Psoas muscle (tissue), 8 donors: ENCODE results near the gene YJU2. TPM values are rescaled to one million over a fixed set of nuclear protein-coding genes. Genes with fewer than 3 reads are reported as not detected.
"Not testable (repeated sequence)": the region's sequence is repeated elsewhere in the genome, so short reads cannot be mapped to it uniquely, and the experiment has no call there.

Experiments
- ATAC-seq, 4 donors: fragments of 200-7000 bp; cut with Tn5 transposase; one replicate each; pipeline ENCODE4 v1.9.1; 2020; ENCODE audit warnings: moderate library complexity in 3 of 4, mild to moderate bottlenecking in 2 of 4
- DNase-seq, 2 donors: peaks; one replicate each; pipeline ENCODE4 v3.0.0-alpha.2; 2020
- H3K27ac ChIP-seq: fragments of 200-600 bp; one replicate; pipeline ENCODE4 v1.8.0; 2022
- H3K27me3 ChIP-seq, 3 donors: fragments of 200-600 bp in 1 of 3; one replicate each; pipeline versions ENCODE4 v1.6.1 to v1.8.0; 2013 to 2022; ENCODE audit warnings: low read length in 2 of 3, mild to moderate bottlenecking in 2 of 3, moderate library complexity in 1 of 3; ENCODE audit not compliant: insufficient read depth in 3 of 3
- H3K36me3 ChIP-seq, 2 donors: fragments of 200-600 bp in 1 of 2; one replicate each; pipeline versions ENCODE4 v1.6.1 to v1.8.0; 2013 to 2022; ENCODE audit warnings: low read depth in 1 of 2, mild to moderate bottlenecking in 1 of 2, moderate library complexity in 1 of 2; ENCODE audit not compliant: insufficient read depth in 1 of 2
- H3K4me1 ChIP-seq: fragments of 200-600 bp; one replicate; pipeline ENCODE4 v1.8.0; 2022
- H3K4me3 ChIP-seq: fragments of 200-600 bp; one replicate; pipeline ENCODE4 v1.8.0; 2022; ENCODE audit warnings: mild to moderate bottlenecking
- H3K9me3 ChIP-seq: fragments of 200-600 bp; one replicate; pipeline ENCODE4 v1.8.0; 2022
- WGBS, 3 donors: extraction: QIAGEN DNeasy Blood & Tissue Kit; methylation state at CpG; one replicate each; pipeline versions ENCODE4 v1.1.6 to v1.1.7; 2013; 5-methylcytosine and 5-hydroxymethylcytosine counted together
- intact Hi-C, 2 donors: fragments of 100-400 bp; cut with DNase I; formaldehyde crosslinking; loops; one replicate each; pipeline versions ENCODE4 v1.11.0 to v1.14.2; 2022
- polyA plus RNA-seq, 3 donors: library from polyadenylated mRNA; stranded (reverse); fragments of 200-250 nt; gene quantifications; one replicate each; pipeline ENCODE4 v1.2.3, GENCODE V29; 2013
- total RNA-seq, 4 donors: library from RNA; stranded (reverse); fragmentation: NEBNext Ultra II Directional in 2 of 4; extraction: Animal tissue kit (Norgen Biotek cat#: 25700) in 2 of 4; gene quantifications; one replicate each; pipeline versions ENCODE4 v1.2.1 to v1.2.4, GENCODE V29; 2021 to 2023
- TF ChIP-seq, protein P1 (sequence below): fragments of 200-600 bp; IDR thresholded peaks from one replicate; pipeline ENCODE4 v1.8.0; 2022; ENCODE audit warnings: antibody characterized with exemption
- donor health status: healthy with polysubstance abuse.
- donor health status: DM: no; HTN: no; CAD: no; lungs with moderate emphysema.
- donor health status: Bipolar disorder and iron deficiency.
- donor health status: healthy.
- donor health status: DM: yes; HTN: yes; CAD: no.
- donor health status: DM: no; HTN: no; CAD: no.
- donor health status: DM: no; HTN: no; CAD: no.
- donor health status: DM: yes; HTN: yes; CAD: no.

Gene YJU2
- total and polyA plus RNA-seq, 7 donors, result 11.7 to 39.9 (median 17.7) TPM

DNA sequence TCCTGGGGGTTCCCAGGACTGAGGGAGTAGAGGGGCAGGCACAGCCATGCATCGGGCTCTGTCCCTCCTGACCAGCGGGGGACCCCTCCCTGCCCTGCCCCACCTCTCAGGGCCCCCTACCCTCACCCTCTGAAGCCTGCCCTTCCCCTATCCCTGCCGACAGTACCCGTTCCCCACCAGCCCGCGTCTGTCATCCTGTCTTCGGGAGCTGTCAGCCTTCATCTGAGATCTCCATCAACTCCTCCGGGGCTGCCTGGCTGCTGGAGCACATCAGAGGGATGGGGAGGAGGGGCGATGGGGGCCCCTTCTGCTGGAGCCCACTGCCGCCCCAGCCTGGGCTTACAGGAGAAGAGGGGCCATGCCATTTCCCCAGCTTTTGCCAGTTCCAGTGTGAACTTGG, 26.0 kb downstream of the YJU2 start:
- Histone ChIP-seq H3K9me3 (no peaks in the 10 kb centered on the region), H3K27ac (no peak overlapping the region), H3K36me3 (peaks cover 6 to 47% of the 10 kb centered on the region in 2 donors), H3K4me3 (no peak overlapping the region), H3K4me1 (no peaks in the 10 kb centered on the region), H3K27me3 (no peaks in the 10 kb centered on the region)
- intact Hi-C loops, result loop anchor here in 1 of 2 donors (10.0 kb wide), 1 partner anchor 142 kb away; no protein-coding TSS in a partner anchor
- ATAC-seq (no peak), DNase-seq (no peak)
- 57 to 65% (median 62%) methylated on average over 10 of the region's 10 CpGs for WGBS, 3 donors
- TF ChIP-seq, protein P1, sequence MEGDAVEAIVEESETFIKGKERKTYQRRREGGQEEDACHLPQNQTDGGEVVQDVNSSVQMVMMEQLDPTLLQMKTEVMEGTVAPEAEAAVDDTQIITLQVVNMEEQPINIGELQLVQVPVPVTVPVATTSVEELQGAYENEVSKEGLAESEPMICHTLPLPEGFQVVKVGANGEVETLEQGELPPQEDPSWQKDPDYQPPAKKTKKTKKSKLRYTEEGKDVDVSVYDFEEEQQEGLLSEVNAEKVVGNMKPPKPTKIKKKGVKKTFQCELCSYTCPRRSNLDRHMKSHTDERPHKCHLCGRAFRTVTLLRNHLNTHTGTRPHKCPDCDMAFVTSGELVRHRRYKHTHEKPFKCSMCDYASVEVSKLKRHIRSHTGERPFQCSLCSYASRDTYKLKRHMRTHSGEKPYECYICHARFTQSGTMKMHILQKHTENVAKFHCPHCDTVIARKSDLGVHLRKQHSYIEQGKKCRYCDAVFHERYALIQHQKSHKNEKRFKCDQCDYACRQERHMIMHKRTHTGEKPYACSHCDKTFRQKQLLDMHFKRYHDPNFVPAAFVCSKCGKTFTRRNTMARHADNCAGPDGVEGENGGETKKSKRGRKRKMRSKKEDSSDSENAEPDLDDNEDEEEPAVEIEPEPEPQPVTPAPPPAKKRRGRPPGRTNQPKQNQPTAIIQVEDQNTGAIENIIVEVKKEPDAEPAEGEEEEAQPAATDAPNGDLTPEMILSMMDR, result no peak

DNA sequence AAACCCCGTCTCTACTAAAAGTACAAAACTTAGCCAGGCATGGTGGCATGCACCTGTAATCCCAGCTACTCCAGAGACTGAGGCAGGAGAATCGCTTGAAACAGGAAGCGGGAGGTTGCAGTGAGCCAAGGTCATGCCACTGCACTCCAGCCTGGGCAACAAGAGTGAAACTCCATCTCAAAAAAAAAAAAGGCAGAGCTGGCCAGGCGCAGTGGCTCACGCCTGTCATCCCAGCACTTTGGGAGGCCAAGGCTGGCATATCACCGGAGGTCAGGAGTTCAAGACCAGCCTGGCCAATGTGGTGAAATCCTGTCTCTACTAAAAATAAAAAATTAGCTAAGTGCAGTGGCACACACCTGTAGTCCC, 27.4 kb downstream of the YJU2 start:
- intact Hi-C loops, result loop anchor here in 1 of 2 donors (10.0 kb wide), 1 partner anchor 140 kb away; no protein-coding TSS in a partner anchor
- ATAC-seq, result peak in 1 of 4 donors; percentile 37
- not testable (repeated sequence) for DNase-seq, H3K4me1 ChIP-seq, H3K27ac ChIP-seq, H3K4me3 ChIP-seq, H3K9me3 ChIP-seq
- Histone ChIP-seq H3K36me3 (peaks cover 0 to 33% of the 10 kb centered on the region in 2 donors), H3K27me3 (peaks cover 0 to 13% (median 6%) of the 10 kb centered on the region in 3 donors)
- WGBS, 3 donors, result 28 to 42% (median 28%) methylated on average over 6 of the region's 6 CpGs

DNA sequence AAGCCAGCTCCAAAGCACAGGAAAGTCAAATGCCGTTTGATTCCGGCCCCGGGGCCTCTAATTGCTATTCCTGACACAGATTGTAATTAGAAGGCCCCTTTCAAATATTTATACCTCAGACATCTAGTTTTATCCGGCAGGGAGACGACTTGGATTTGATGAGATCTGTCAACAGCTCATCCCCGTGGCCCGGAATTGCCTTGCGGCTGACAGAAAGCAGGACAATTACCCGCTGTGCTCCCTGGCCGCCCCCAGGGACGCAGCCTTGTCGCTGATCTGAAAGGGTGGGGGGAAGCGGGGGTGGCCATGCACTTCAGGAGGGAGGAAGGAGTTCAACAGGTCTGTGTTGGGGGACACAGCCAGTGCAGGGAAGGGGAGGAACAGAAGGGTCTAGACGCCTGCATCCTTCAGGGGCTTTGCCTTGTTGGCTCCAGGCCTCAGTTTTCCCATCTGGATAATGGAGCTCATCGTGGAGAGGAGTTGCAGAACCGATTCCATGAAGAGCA, 30.4 kb downstream of the YJU2 start:
- no peak overlapping the region for H3K27ac ChIP-seq

DNA sequence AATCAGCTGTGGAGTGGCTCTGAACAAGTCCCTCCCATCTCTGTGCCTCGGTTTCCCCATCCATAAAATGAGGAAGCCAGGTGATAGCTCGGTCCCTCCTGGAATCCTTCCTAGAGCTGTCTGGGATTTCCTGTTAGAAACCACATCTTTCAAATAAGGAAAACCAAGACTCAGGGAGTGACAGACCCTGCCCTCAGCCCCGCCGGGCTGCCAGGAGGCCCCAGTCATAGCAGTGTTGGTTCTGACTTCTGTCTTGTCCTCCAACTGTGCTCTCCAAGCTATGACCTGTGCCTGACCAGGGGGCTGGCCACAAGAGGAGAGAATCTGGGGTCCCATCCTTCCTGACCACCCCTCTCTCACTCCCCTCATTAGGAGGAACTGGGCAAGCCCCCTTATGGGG, 31.1 kb downstream of the YJU2 start:
- intact Hi-C loops, result loop anchor here in 1 of 2 donors (10.0 kb wide), 1 partner anchor 137 kb away; no protein-coding TSS in a partner anchor
- TF ChIP-seq, protein P1, result no peak
- no peak overlapping the region for H3K4me3 ChIP-seq
- 19 to 43% (median 28%) methylated on average over 4 of the region's 4 CpGs for WGBS, 3 donors
- H3K9me3 ChIP-seq, result no peaks in the 10 kb centered on the region
- H3K36me3 ChIP-seq, result no peaks in the 10 kb centered on the region
- H3K27me3 ChIP-seq, result peaks cover 0 to 48% (median 16%) of the 10 kb centered on the region in 3 donors
- DNase-seq, result no peak
- no peak overlapping the region for H3K27ac ChIP-seq
- peaks cover 4% of the 10 kb centered on the region for H3K4me1 ChIP-seq
- ATAC-seq, result no peak

More for the DNA sequence above, 30.4 kb downstream of the YJU2 start:
- TF ChIP-seq, protein P1, result no peak
- no peak for ATAC-seq
- Histone ChIP-seq H3K27me3 (peaks cover 0 to 40% (median 16%) of the 10 kb centered on the region in 3 donors), H3K9me3 (no peaks in the 10 kb centered on the region), H3K36me3 (peaks cover 0 to 3% of the 10 kb centered on the region in 2 donors), H3K4me3 (no peak overlapping the region), H3K4me1 (peaks cover 4% of the 10 kb centered on the region)
- WGBS, 3 donors, result 32 to 41% (median 37%) methylated on average over 16 of the region's 16 CpGs
- DNase-seq, result no peak
- intact Hi-C loops, result loop anchor here in 1 of 2 donors (10.0 kb wide), 1 partner anchor 138 kb away; no protein-coding TSS in a partner anchor

DNA sequence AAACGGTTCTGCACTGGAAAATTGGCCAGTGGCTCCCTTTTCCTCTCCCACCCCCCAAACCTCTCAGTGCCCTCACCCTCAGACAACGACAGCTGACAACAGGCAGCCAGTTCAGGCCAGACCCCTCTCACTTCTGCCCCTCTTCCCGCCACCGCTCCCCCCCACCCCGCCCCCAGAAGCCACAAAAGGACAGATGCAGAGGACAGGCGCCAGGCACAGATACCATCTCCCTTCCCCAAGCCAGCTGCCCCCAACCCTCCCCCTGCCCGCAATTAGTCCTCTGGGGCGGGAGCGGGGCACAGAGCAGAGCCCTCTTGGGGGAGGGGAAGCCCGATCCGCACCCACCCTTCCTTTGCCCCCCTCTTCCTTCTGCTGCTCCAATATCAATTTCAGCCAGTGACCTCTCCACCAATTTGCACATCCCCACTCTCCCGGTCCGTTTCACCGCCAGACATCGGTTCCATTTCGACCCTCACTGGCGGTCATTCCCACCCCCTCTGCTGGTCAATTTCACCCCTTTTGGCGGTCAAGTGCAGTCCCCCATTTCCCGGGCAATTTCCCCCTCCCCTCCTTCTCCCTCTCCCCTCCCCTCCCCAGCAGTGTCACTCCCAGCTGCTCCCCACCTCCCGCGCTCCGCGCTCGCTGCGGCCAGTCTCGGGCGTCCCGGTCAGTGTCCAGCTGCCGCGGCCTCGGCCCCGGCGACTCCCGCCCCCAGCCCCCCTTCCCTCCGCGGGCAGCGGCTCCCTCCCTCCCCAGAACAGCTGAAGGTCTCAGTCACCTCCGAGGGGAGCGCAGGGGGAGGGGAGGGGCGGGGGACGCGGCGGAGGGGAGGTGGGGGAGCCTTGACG, 31.8 kb downstream of the YJU2 start, which contains the start of gene SHD:
Gene SHD (plus strand): TSS at position 848 of the 848 bp plus-strand sequence. CDS start 798 bp downstream, outside the sequence.
- DNase-seq, result no peak
- intact Hi-C loops, result loop anchor here in 1 of 2 donors (10.0 kb wide), 1 partner anchor 136 kb away; no protein-coding TSS in a partner anchor
- H3K9me3 ChIP-seq, result no peaks in the 10 kb centered on the region
- H3K4me1 ChIP-seq, result peaks cover 4% of the 10 kb centered on the region
- H3K36me3 ChIP-seq, result no peaks in the 10 kb centered on the region
- peaks cover 0 to 51% (median 16%) of the 10 kb centered on the region in 3 donors for H3K27me3 ChIP-seq
- 2 to 4% (median 4%) methylated on average over 29 to 43 of the region's 44 CpGs for WGBS, 3 donors
- TF ChIP-seq, protein P1, result no peak
- ATAC-seq, result peak in 1 of 4 donors; percentile 19
- H3K4me3 ChIP-seq, result peak within 1 kb of the TSS; percentile 51
- H3K27ac ChIP-seq, result no peak within 1 kb of the TSS
